Retinal pigment epithelial cell (primary cell): Measurements from ENCODE around the gene PHYKPL.
"Not testable (repeated sequence)": the region's sequence is repeated elsewhere in the genome, so short reads cannot be mapped to it uniquely, and the experiment has no call there.

Experiments used
- DNase-seq: peaks from one replicate; pipeline ENCODE4 v3.0.0-alpha.2; 2010; ENCODE audit warnings: low read depth
- H3K4me3 ChIP-seq: 2 replicates; pipeline ENCODE4 v1.5.1; 2011; ENCODE audit warnings: mild to moderate bottlenecking, low read length, control low read depth, moderate library complexity
- TF ChIP-seq, protein P1 (sequence below): conservative IDR thresholded peaks from 2 replicates; pipeline ENCODE4 v1.5.1; 2011; ENCODE audit warnings: low read depth, low read length, control low read depth, inconsistent platforms

Gene PHYKPL

DNA sequence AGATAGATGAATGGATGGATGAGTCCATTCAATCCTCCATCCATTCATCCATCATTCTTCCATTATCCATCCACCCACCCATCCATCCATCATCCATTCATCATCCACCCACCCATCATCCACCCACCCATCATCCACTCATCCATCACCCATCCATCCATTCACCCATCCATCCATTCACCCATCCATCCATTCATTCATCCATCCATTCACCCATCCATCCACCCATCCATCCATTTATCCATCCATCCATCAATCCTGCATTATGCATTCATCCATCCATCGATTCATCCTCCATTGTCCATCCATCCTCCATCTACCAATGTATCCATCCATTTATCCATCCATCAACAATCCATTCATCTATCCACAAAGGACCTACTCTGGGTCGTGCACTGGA is 12.8 kb upstream of the PHYKPL start:
- no peak for DNase-seq
- TF ChIP-seq, protein P1, sequence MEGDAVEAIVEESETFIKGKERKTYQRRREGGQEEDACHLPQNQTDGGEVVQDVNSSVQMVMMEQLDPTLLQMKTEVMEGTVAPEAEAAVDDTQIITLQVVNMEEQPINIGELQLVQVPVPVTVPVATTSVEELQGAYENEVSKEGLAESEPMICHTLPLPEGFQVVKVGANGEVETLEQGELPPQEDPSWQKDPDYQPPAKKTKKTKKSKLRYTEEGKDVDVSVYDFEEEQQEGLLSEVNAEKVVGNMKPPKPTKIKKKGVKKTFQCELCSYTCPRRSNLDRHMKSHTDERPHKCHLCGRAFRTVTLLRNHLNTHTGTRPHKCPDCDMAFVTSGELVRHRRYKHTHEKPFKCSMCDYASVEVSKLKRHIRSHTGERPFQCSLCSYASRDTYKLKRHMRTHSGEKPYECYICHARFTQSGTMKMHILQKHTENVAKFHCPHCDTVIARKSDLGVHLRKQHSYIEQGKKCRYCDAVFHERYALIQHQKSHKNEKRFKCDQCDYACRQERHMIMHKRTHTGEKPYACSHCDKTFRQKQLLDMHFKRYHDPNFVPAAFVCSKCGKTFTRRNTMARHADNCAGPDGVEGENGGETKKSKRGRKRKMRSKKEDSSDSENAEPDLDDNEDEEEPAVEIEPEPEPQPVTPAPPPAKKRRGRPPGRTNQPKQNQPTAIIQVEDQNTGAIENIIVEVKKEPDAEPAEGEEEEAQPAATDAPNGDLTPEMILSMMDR, result no peak
- H3K4me3 ChIP-seq, result no peak overlapping the region

DNA sequence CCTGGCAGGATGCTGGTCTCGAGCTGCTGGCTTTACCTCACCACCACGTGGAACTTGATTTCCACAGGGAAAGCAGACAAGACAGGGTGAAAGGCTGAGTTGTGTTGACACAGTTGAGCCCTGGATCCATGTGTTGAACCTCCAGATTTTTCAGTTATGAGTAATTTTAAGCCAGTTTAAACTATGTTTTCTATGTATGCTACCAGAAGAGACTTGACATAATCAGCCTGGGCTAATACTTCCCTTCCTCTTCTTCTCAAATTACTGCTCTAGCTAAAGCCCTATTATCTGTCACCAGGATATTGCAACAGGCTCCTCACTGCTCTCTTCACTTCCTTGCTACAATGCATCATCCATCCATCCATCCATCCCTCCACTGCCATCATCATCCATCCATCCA is 12.0 kb upstream of the PHYKPL start:
- DNase-seq, result no peak
- no peak overlapping the region for H3K4me3 ChIP-seq
- TF ChIP-seq, protein P1, result no peak

DNA sequence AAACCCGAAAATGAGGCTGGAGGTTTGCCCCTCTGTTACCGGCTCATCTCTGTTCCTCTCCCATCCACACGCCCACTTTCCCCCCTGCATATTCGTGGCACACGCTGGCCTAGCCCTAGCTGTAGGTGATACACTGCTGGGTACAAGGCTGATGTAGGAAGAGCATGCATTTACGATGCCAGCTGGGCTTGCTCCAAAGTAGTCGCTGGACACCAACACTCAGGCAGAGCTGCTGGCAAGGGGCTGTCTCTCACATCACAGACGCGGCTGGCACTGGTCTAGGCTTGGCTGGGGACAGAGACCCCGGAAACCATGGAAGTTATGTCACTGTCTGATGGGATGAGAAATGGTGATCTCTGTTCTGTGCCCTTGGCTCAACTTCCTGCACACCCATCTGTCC is 9.8 kb upstream of the PHYKPL start:
- TF ChIP-seq, protein P1, result no peak
- no peak overlapping the region for H3K4me3 ChIP-seq
- DNase-seq, result no peak

DNA sequence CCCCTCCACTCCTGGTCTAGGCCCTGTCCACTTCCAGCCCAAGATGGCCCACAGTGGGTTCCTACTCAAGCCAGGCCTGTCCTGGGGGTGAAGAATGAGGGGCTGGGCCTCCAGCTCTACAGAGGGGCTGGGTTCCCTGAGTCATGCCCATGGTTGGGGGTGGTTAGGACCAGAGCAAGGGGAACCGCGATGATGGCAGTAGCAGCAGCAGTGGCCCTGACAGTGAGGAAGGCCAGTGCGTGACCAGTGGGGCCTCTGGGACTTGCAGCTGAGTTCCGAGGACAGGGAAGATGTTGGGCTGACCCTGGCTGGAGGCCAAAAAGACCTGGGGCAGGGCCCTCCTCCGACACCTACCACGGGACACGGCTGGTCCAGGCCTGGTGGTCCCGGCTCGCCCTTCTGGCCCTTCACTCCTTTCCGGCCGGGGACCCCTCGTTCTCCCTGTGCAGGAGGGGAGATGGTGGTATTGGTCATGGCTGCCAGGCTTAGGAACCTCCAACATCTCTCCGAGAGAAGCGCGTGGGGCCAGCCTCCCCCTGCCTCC is 9.2 kb upstream of the PHYKPL start:
- TF ChIP-seq, protein P1, result no peak
- DNase-seq, result no peak
- no peak overlapping the region for H3K4me3 ChIP-seq

DNA sequence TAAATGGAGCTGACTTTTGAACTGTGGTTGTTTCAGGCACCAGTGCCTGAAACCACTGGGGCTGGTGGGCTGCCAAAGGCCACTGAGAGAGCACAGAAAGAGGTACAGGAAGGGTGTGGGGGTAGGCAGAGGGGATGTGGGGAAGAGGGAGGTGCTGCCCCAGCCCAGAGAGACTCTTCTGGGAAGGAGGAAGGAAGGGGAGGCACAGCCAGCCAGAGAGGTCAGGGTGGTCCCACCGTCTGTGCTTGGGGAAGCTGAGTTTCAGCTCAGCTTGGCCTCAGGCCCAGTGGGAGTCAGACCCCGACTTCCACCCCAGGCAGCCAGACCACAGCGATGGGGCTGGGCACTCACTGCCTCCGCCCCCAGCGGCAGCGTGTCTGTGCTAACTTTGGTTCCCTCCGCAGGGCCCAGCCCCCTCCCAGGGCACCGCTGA is 8.6 kb upstream of the PHYKPL start:
- H3K4me3 ChIP-seq, result no peak overlapping the region
- TF ChIP-seq, protein P1, result no peak
- DNase-seq, result no peak

DNA sequence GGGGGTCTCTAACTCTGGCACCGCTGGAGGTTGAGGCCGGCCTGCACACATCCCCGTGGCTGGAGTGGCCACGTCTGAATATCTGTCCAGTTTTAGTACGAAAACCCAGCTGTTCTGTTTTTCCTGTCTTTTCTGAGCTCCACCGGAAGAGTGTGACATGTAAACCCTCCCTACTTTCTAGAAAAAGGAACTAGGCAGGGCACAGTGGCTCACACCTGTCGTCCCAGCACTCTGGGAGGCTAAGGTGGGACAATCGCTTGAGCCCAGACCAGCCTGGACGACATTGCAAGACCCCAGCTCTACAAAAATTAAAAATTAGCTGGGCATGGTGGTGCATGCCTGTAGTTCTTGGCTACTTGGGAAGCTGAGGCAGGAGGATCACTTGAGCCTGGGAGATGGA is 8.2 kb upstream of the PHYKPL start:
- DNase-seq, result no peak
- no peak overlapping the region for H3K4me3 ChIP-seq
- TF ChIP-seq, protein P1, result no peak

DNA sequence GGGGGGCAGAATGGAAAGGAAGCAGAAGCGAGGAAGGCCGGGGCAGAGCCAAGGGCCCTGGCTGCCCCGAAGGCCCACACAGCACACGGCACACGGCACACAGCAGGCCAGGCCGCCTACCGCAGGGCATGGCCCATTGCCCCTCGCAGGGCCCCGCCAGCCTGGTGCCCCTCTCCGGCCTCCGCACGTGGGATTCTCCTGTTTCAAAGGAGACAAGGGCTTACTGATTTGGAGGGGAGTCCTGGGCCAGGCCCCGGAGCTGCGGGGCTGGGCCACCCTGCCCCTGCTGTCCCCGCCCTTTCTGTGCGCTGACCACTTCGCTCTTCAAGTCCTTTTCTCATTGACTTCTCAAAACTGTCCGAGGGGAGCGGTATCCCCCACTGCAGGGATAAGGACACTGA is 7.7 kb upstream of the PHYKPL start:
- DNase-seq, result no peak
- no peak overlapping the region for H3K4me3 ChIP-seq
- TF ChIP-seq, protein P1, result no peak

DNA sequence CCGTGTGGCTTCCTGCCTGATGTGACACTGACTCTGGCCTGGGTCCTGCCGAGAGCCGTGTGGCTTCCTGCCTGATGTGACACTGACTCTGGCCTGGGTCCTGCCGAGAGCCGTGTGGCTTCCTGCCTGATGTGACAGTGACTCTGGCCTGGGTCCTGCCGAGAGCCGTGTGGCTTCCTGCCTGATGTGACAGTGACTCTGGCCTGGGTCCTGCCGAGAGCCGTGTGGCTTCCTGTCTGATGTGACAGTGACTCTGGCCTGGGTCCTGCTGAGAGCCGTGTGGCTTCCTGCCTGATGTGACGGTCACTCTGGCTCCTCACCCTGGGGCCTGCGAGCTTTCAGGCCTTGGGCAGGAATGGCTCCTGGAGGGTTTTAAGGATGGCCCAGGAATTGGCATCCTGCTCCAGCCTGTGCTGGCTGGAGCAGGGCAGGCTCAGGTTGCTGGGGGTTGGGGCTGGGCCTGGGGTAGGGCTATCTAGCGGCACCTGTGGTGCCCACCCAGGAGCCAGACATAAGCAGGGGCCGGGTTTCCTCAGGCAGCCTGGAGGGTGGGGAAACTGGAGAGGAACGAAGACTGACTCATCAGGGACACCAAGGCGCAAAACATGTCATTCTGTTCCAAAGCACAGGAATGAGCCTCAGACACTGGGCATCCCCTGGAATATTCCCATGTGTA is 7.2 kb upstream of the PHYKPL start:
- not testable (repeated sequence) for DNase-seq, H3K4me3 ChIP-seq
